Testis (tissue), 3 donors: ENCODE data around the gene EPHB1. TPM values are rescaled to one million over a fixed set of nuclear protein-coding genes. Genes with fewer than 3 reads are reported as not detected.
"Not testable (repeated sequence)": the region's sequence is repeated elsewhere in the genome, so short reads cannot be mapped to it uniquely, and the experiment has no call there.

ENCODE experiments used
- DNase-seq: peaks from one replicate; pipeline ENCODE4 v3.0.0-alpha.2; 2019
- H3K27ac ChIP-seq, 2 donors: fragments of 200-600 bp; sonication (generic); one replicate each; pipeline ENCODE4 v1.5.1; 2019
- H3K27me3 ChIP-seq: fragments of 200-600 bp; sonication (generic); one replicate; pipeline ENCODE4 v1.5.1; 2019
- H3K36me3 ChIP-seq: fragments of 200-600 bp; sonication (generic); one replicate; pipeline ENCODE4 v1.5.1; 2017; ENCODE audit warnings: low read depth; ENCODE audit errors: missing control alignments
- H3K4me1 ChIP-seq: fragments of 200-600 bp; sonication (generic); one replicate; pipeline ENCODE4 v1.5.1; 2019
- H3K4me3 ChIP-seq, 2 donors: fragments of 200-600 bp; sonication (generic); one replicate each; pipeline ENCODE4 v1.5.1; 2017 to 2019
- H3K9me3 ChIP-seq: fragments of 200-600 bp; sonication (generic); one replicate; pipeline ENCODE4 v1.5.1; 2017
- CTCF ChIP-seq, 3 experiments: fragments of 450-650 bp in 2 of 3; fragments of 200-600 bp in 1 of 3; sonication (generic) in 1 of 3; IDR thresholded peaks; one replicate each; pipeline ENCODE4 v1.5.1; 2016 to 2019; ENCODE audit warnings: antibody characterized with exemption in 3 of 3, mild to moderate bottlenecking in 2 of 3, moderate library complexity in 1 of 3
- POLR2A ChIP-seq: fragments of 450-650 bp; IDR thresholded peaks from one replicate; pipeline ENCODE4 v1.6.1; 2017; ENCODE audit warnings: antibody characterized with exemption, mild to moderate bottlenecking, moderate library complexity
- WGBS, 2 donors: methylation state at CpG; one replicate each; pipeline ENCODE4 v1.1.5; 2018; 5-methylcytosine and 5-hydroxymethylcytosine counted together
- intact Hi-C: fragments of 100-400 bp; cut with DNase I; formaldehyde crosslinking; loops from one replicate; pipeline ENCODE4 v1.15.1; 2023; ENCODE audit warnings: low total_unique reads
- polyA plus RNA-seq: library from polyadenylated mRNA; stranded (reverse); fragments of 350-450 nt; fragmentation: Illumina TruSeq; extraction: RNeasy Lipid Tissue Mini Kit (QIAGEN cat#74804); gene quantifications from one replicate; pipeline ENCODE4 v1.2.3, GENCODE V29; 2014; ENCODE audit warnings: low read depth, low replicate concordance; ENCODE audit not compliant: insufficient read depth
- total RNA-seq, 2 donors: library from RNA; depleted of rRNA; stranded (reverse); fragments of >200 nt; gene quantifications; one replicate each; pipeline ENCODE4 v1.2.3, GENCODE V29; 2016

EPHB1 gene
- total and polyA plus RNA-seq, 3 donors from 2014 or later: 20.8 to 37.1 (median 31.3) TPM

- DNase-seq: no peak
- intact Hi-C loops: no loop called here
- 91 to 92% methylated on average over 7 of the region's 7 CpGs for WGBS, 2 donors
Measured at GRCh38 chr3:135056084-135056730, 261.1 kb downstream of the EPHB1 start.

GRCh38 chr3:135056733-135057310 lies 261.8 kb downstream of the EPHB1 start:
- WGBS, 2 donors: 74 to 90% methylated on average over 6 of the region's 6 CpGs
- no peaks in the 10 kb centered on the region for H3K36me3 ChIP-seq
- no peaks in the 10 kb centered on the region for H3K27me3 ChIP-seq
- intact Hi-C loops: no loop called here
- DNase-seq: no peak
- TF ChIP-seq POLR2A: no peak
- no peak overlapping the region for H3K4me3 ChIP-seq
- no peaks in the 10 kb centered on the region for H3K4me1 ChIP-seq
- H3K27ac ChIP-seq: no peak overlapping the region
- H3K9me3 ChIP-seq: no peaks in the 10 kb centered on the region

More at GRCh38 chr3:135056084-135056730, 261.1 kb downstream of the EPHB1 start:
- no peaks in the 10 kb centered on the region for H3K9me3 ChIP-seq
- H3K36me3 ChIP-seq: no peaks in the 10 kb centered on the region
- TF ChIP-seq CTCF (IDR thresholded peaks at IDR 0.05): no peak
- TF ChIP-seq POLR2A: no peak
- H3K27me3 ChIP-seq: no peaks in the 10 kb centered on the region
- H3K4me3 ChIP-seq: no peak overlapping the region
- no peaks in the 10 kb centered on the region for H3K4me1 ChIP-seq
- no peak overlapping the region for H3K27ac ChIP-seq

- H3K36me3 ChIP-seq: no peaks in the 10 kb centered on the region
- H3K27ac ChIP-seq: no peak overlapping the region
- WGBS, 2 donors: 85 to 93% methylated on average over 5 of the region's 5 CpGs
- TF ChIP-seq CTCF (IDR thresholded peaks at IDR 0.05): no peak
- no peak for TF ChIP-seq POLR2A
- DNase-seq: no peak
- H3K9me3 ChIP-seq: no peaks in the 10 kb centered on the region
- no peaks in the 10 kb centered on the region for H3K27me3 ChIP-seq
- intact Hi-C loops: no loop called here
- H3K4me1 ChIP-seq: no peaks in the 10 kb centered on the region
- H3K4me3 ChIP-seq: no peak overlapping the region
Measured at GRCh38 chr3:135057996-135058395, 262.9 kb downstream of the EPHB1 start.

- Histone ChIP-seq H3K27me3 (no peaks in the 10 kb centered on the region), H3K36me3 (no peaks in the 10 kb centered on the region), H3K4me3 (no peak overlapping the region), H3K9me3 (no peaks in the 10 kb centered on the region), H3K27ac (no peak overlapping the region), H3K4me1 (no peaks in the 10 kb centered on the region)
- no peak for DNase-seq
- intact Hi-C loops: no loop called here
- no peak for TF ChIP-seq POLR2A
- TF ChIP-seq CTCF (IDR thresholded peaks at IDR 0.05): no peak
- WGBS, 2 donors: 75 to 76% methylated on average over 6 of the region's 6 CpGs
Measured at GRCh38 chr3:135059580-135059979, 264.5 kb downstream of the EPHB1 start.

- H3K36me3 ChIP-seq, intact Hi-C loops, H3K27ac ChIP-seq, DNase-seq, H3K4me1 ChIP-seq, H3K9me3 ChIP-seq, H3K4me3 ChIP-seq, H3K27me3 ChIP-seq: not testable (repeated sequence)
- WGBS, 2 donors: 79 to 90% methylated on average over 3 to 5 of the region's 5 CpGs
Measured at GRCh38 chr3:135066844-135067727, 272.0 kb downstream of the EPHB1 start.
